Nephron progenitor cell (in vitro differentiated cells): ENCODE measurements around the gene HAPLN2.

ENCODE experiments used
- DNase-seq: peaks from one replicate; pipeline ENCODE4 v3.0.0; 2021
- H3K27ac Mint-ChIP-seq: 2 replicates; pipeline ENCODE4 v1.8.0; 2021; ENCODE audit warnings: mild to moderate bottlenecking, moderate library complexity, mixed read lengths
- H3K27me3 Mint-ChIP-seq: 2 replicates; pipeline ENCODE4 v1.8.0; 2021; ENCODE audit warnings: mild to moderate bottlenecking, low read depth, mixed read lengths; ENCODE audit not compliant: poor library complexity
- H3K36me3 Mint-ChIP-seq: 2 replicates; pipeline ENCODE4 v1.8.0; 2021; ENCODE audit warnings: low read depth, mixed read lengths
- H3K4me1 Mint-ChIP-seq: 2 replicates; pipeline ENCODE4 v1.8.0; 2021; ENCODE audit warnings: mixed read lengths
- H3K4me3 Mint-ChIP-seq: 2 replicates; pipeline ENCODE4 v1.8.0; 2021; ENCODE audit warnings: mild to moderate bottlenecking, moderate library complexity, mixed read lengths
- H3K9me3 Mint-ChIP-seq: 2 replicates; pipeline ENCODE4 v1.8.0; 2021; ENCODE audit warnings: mild to moderate bottlenecking, moderate library complexity, mixed read lengths
- CTCF ChIP-seq: fragments of 200-600 bp; sonication (generic); IDR thresholded peaks from 2 replicates; pipeline ENCODE4 v1.5.0; 2021; ENCODE audit warnings: antibody characterized with exemption

Gene HAPLN2

GRCh38 chr1:156662800-156663055, 43.5 kb downstream of the HAPLN2 start:
- Mint-ChIP-seq H3K36me3 (no peaks in the 10 kb centered on the region), H3K4me1 (peaks cover 84% of the 10 kb centered on the region), H3K27ac (peak overlapping the region; percentile 62), H3K27me3 (peaks cover 25% of the 10 kb centered on the region), H3K9me3 (no peaks in the 10 kb centered on the region), H3K4me3 (peak overlapping the region; percentile 28)
- DNase-seq, result no peak
- TF ChIP-seq CTCF, result no peak

GRCh38 chr1:156663178-156663577, 44.0 kb downstream of the HAPLN2 start:
- no peak for TF ChIP-seq CTCF
- no peak for DNase-seq
- Mint-ChIP-seq H3K27ac (peak overlapping the region; percentile 79), H3K36me3 (no peaks in the 10 kb centered on the region), H3K4me1 (peaks cover 88% of the 10 kb centered on the region), H3K4me3 (peak overlapping the region; percentile 45), H3K9me3 (no peaks in the 10 kb centered on the region), H3K27me3 (peaks cover 21% of the 10 kb centered on the region)

DNA sequence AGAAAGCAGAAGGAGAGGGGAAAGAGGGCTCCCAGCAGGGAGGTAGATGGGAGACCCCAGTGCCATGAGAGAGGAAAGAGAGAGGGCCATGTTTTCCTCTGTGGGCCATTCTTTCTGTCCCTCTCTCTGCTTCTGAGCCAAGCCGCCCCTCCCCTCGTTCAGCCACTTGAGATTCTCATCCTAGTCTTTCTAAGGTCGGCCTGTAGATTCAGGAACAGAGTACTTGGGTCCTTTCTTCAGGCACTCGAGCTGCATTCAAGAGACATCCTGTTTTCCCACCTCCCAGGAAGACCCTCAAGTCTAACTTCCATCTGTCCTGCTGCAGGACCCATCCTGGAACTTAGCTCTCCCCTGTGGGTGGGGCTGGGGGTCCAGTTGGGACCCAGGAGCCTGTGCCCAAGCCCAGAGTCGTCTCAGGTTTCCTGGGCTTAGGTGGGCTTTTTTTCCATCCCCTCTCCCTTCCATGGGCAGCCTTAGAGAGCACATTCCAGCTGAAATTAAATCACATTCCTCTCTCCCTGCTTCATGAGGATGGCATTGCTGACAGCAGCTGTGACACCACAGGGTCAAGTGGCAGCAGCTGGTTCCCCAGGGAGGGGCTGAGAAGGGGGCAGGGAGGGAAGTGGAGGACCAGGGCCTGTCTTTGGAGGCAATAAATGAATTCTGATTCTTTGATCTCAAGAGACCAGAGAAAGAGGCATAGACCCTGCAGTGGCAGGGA, 45.0 kb downstream of the HAPLN2 start:
- peak; percentile 64 for DNase-seq
- Mint-ChIP-seq H3K9me3 (no peaks in the 10 kb centered on the region), H3K36me3 (no peaks in the 10 kb centered on the region), H3K27me3 (peaks cover 11% of the 10 kb centered on the region), H3K27ac (peak overlapping the region; percentile 81), H3K4me1 (peaks cover 98% of the 10 kb centered on the region), H3K4me3 (peak overlapping the region; percentile 48)
- TF ChIP-seq CTCF, result no peak

- Mint-ChIP-seq H3K27ac (peak overlapping the region; percentile 81), H3K27me3 (peaks cover 5% of the 10 kb centered on the region), H3K9me3 (no peaks in the 10 kb centered on the region), H3K4me1 (peaks cover 98% of the 10 kb centered on the region), H3K36me3 (no peaks in the 10 kb centered on the region), H3K4me3 (peak overlapping the region; percentile 51)
- TF ChIP-seq CTCF, result no peak
- DNase-seq, result no peak
Measured at GRCh38 chr1:156664767-156665411, 45.7 kb downstream of the HAPLN2 start.

DNA sequence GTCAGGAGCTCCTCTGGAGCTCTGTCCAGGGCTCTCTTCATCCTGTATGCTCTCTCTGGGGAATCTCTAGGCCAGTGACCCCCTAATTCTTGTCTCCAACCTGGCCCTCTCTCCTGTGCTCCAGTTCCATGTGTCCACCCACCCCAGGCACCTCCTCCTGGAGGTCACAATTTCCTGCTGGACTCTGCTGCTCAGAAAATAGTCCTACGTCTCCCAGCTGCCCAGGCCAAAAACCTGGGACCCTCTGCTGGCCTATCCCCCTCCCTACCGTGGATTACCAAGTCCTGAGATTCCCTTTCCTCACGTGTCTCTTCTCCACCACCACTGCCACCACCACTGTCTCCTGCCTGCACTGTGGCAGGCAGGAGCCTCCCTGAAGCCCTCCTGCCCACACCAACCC, 46.3 kb downstream of the HAPLN2 start:
- Mint-ChIP-seq H3K27ac (peak overlapping the region; percentile 73), H3K4me3 (peak overlapping the region; percentile 51), H3K27me3 (peaks cover 3% of the 10 kb centered on the region), H3K4me1 (peaks cover 98% of the 10 kb centered on the region), H3K36me3 (no peaks in the 10 kb centered on the region), H3K9me3 (no peaks in the 10 kb centered on the region)
- no peak for TF ChIP-seq CTCF
- DNase-seq, result no peak
